Muscle layer of colon (tissue), 2 donors: ENCODE measurements around the gene SMS.

Experiments
- H3K27ac ChIP-seq: one replicate; pipeline ENCODE4 v1.7.0; 2013; ENCODE audit warnings: low read depth, mild to moderate bottlenecking, low read length, moderate library complexity
- H3K27me3 ChIP-seq, 2 donors: one replicate each; pipeline ENCODE4 v1.7.0; 2013; ENCODE audit warnings: low read length in 2 of 2, mild to moderate bottlenecking in 2 of 2; ENCODE audit not compliant: insufficient read depth in 2 of 2, control insufficient read depth in 1 of 2
- H3K36me3 ChIP-seq: one replicate; pipeline ENCODE4 v1.7.0; 2013; ENCODE audit warnings: mild to moderate bottlenecking, low read length; ENCODE audit not compliant: insufficient read depth
- H3K4me1 ChIP-seq: one replicate; pipeline ENCODE4 v1.7.0; 2013; ENCODE audit warnings: mild to moderate bottlenecking, low read length; ENCODE audit not compliant: insufficient read depth
- H3K4me3 ChIP-seq, 2 donors: one replicate each; pipeline ENCODE4 v1.7.0; 2013; ENCODE audit warnings: low read length in 2 of 2, low read depth in 1 of 2, mild to moderate bottlenecking in 1 of 2, moderate library complexity in 1 of 2
- H3K9ac ChIP-seq: one replicate; pipeline ENCODE4 v1.7.0; 2013; ENCODE audit warnings: low read length
- H3K9me3 ChIP-seq: one replicate; pipeline ENCODE4 v1.7.0; 2013; ENCODE audit warnings: mild to moderate bottlenecking, low read length
- donor health status: abdominal sarcoma.
- donor health status: Adenocarcinoma of cecum.

Gene SMS

DNA sequence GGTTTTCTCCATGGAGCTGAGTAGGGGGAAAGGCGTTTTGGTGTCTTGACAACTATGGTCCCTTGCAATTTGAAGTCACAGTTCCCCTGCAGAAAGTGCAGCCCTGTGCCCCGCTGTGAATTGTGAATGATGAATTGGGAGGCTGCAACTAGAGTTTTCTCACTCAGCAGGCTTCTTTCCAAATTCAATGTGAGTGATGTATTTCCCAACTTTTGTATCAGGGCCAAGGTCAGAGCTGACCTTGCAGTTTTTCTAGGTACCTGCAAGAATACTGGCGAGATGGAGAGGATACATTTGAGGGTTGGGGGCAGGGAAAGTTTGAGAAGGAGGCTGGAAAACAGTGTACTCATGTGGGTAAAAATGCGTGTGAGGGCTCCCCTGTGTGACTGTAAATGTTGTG lies 103.4 kb downstream of the SMS start:
- no peaks in the 10 kb centered on the region for H3K9me3 ChIP-seq
- H3K36me3 ChIP-seq = no peaks in the 10 kb centered on the region
- no peak overlapping the region for H3K4me3 ChIP-seq
- no peak overlapping the region for H3K27ac ChIP-seq
- H3K27me3 ChIP-seq = peaks cover 0 to 3% of the 10 kb centered on the region in 2 donors
- H3K4me1 ChIP-seq = no peaks in the 10 kb centered on the region
- no peak overlapping the region for H3K9ac ChIP-seq
